Measurements from ENCODE around the gene HECTD4.

- no peak for TF ChIP-seq YY1 (IDR thresholded peaks at IDR 0.05; ENCODE audit: insufficient read depth, insufficient read length)
- no peak for TF ChIP-seq SUZ12 (IDR thresholded peaks at IDR 0.05; ENCODE audit: extremely low read depth, insufficient read depth, insufficient read length)
Measured at GRCh38 chr12:112427760-112428159, 45.5 kb upstream of the HECTD4 start.

Measured in NT2/D1 (cell line).